HepG2 (cell line): ENCODE measurements around the gene SMIM36. TPM values are rescaled to one million over a fixed set of nuclear protein-coding genes. Genes with fewer than 3 reads are reported as not detected.

Experiments used
- BATF2 ChIP-seq: sonication (generic); formaldehyde crosslinking; IDR thresholded peaks from 2 replicates; pipeline ENCODE4 v1.8.0; 2022; ENCODE audit warnings: mild to moderate bottlenecking, missing genetic modification reagents, moderate library complexity
- CSRNP2 ChIP-seq: sonication (generic); formaldehyde crosslinking; conservative IDR thresholded peaks from 2 replicates; pipeline ENCODE4 v1.8.0; 2022; ENCODE audit warnings: low read depth, missing genetic modification reagents
- DR1 ChIP-seq: sonication (generic); formaldehyde crosslinking; IDR thresholded peaks from 2 replicates; pipeline ENCODE4 v1.8.0; 2021; ENCODE audit warnings: mild to moderate bottlenecking, missing genetic modification reagents, inconsistent platforms
- FOXO4 ChIP-seq: sonication (generic); formaldehyde crosslinking; conservative IDR thresholded peaks from 2 replicates; pipeline ENCODE4 v1.8.1; 2023; ENCODE audit warnings: missing genetic modification reagents
- GATA4 ChIP-seq: sonication (generic); IDR thresholded peaks from 2 replicates; pipeline ENCODE4 v1.6.1; 2016; ENCODE audit warnings: antibody characterized with exemption, low read depth, borderline replicate concordance
- KDM5A ChIP-seq: fragments of 200-600 bp; sonication (generic); IDR thresholded peaks from 2 replicates; pipeline ENCODE4 v1.7.0; 2018; ENCODE audit warnings: antibody characterized with exemption, mild to moderate bottlenecking, low read length, borderline replicate concordance
- MAF1 ChIP-seq: sonication (generic); formaldehyde crosslinking; IDR thresholded peaks from 2 replicates; pipeline ENCODE4 v1.5.0; 2020; ENCODE audit warnings: missing genetic modification reagents, borderline replicate concordance
- MIER2 ChIP-seq: IDR thresholded peaks from 2 replicates; pipeline ENCODE4 v1.6.1; 2016; ENCODE audit warnings: missing biosample characterization, missing genetic modification reagents
- RFXANK ChIP-seq: IDR thresholded peaks from 2 replicates; pipeline ENCODE4 v1.6.1; 2016
- SP5 ChIP-seq: IDR thresholded peaks from 2 replicates; pipeline ENCODE4 v1.6.1; 2016; ENCODE audit warnings: low read depth, borderline replicate concordance
- TCF12 ChIP-seq, 2 experiments: fragments of 450-650 bp in 1 of 2; sonication (generic) in 1 of 2; formaldehyde crosslinking in 1 of 2; IDR thresholded peaks; 2 replicates each; pipeline versions ENCODE4 v1.6.1 to v1.8.0; 2017 to 2022; ENCODE audit warnings: antibody characterized with exemption in 1 of 2, mild to moderate bottlenecking in 1 of 2, missing genetic modification reagents in 1 of 2, moderate library complexity in 1 of 2
- ZBTB43 ChIP-seq: sonication (generic); formaldehyde crosslinking; conservative IDR thresholded peaks from 2 replicates; pipeline ENCODE4 v1.4.0; 2020; ENCODE audit warnings: missing genetic modification reagents
- ZNF138 ChIP-seq: sonication (generic); formaldehyde crosslinking; IDR thresholded peaks from 2 replicates; pipeline ENCODE4 v1.5.0; 2020; ENCODE audit warnings: mild to moderate bottlenecking, low read depth, missing genetic modification reagents
- ZNF317 ChIP-seq: sonication (generic); formaldehyde crosslinking; IDR thresholded peaks from 2 replicates; pipeline ENCODE4 v1.5.0; 2020; ENCODE audit warnings: mild to moderate bottlenecking, missing genetic modification reagents
- ZNF326 ChIP-seq: sonication (generic); formaldehyde crosslinking; IDR thresholded peaks from 2 replicates; pipeline ENCODE4 v1.4.0; 2020; ENCODE audit warnings: missing genetic modification reagents, borderline replicate concordance
- ZNF34 ChIP-seq: sonication (generic); formaldehyde crosslinking; IDR thresholded peaks from 2 replicates; pipeline ENCODE4 v1.4.0; 2020; ENCODE audit warnings: mild to moderate bottlenecking, missing genetic modification reagents, borderline replicate concordance
- ZNF644 ChIP-seq: IDR thresholded peaks from 2 replicates; pipeline ENCODE4 v1.6.1; 2016; ENCODE audit warnings: low read depth
- ZNF7 ChIP-seq: IDR thresholded peaks from 2 replicates; pipeline ENCODE4 v1.6.1; 2016; ENCODE audit warnings: missing biosample characterization, missing genetic modification reagents
- ZNF777 ChIP-seq: sonication (generic); formaldehyde crosslinking; IDR thresholded peaks from 2 replicates; pipeline ENCODE4 v1.4.0; 2020; ENCODE audit warnings: missing genetic modification reagents
- polyA plus RNA-seq, 8 experiments: library from polyadenylated mRNA; depleted of rRNA in 3 of 8; stranded (reverse) in 7 of 8; unstranded in 1 of 8; fragments of >200 nt; fragmentation: Illumina TruSeq in 4 of 8; extraction: Trizol in 4 of 8; gene quantifications; 2 replicates each; pipeline versions ENCODE4 v1.2.1 to v1.2.3, GENCODE V29; 2011 to 2016; ENCODE audit warnings: low read depth in 4 of 8, missing spikeins in 1 of 8, mixed read lengths in 1 of 8; ENCODE audit not compliant: insufficient read depth in 1 of 8
- total RNA-seq, 5 experiments: library from RNA; depleted of rRNA; stranded (reverse); fragments of >200 nt; fragmentation: Illumina TruSeq; extraction: Trizol; gene quantifications; 2 replicates each; pipeline ENCODE4 v1.2.3, GENCODE V29; 2016; ENCODE audit warnings: low read depth in 1 of 5
- TF ChIP-seq, protein P1 (sequence below): sonication (generic); formaldehyde crosslinking; IDR thresholded peaks from 2 replicates; pipeline ENCODE4 v1.5.0; 2020; ENCODE audit warnings: missing genetic modification reagents
- TF ChIP-seq, protein P2 (sequence below): sonication (generic); formaldehyde crosslinking; IDR thresholded peaks from 2 replicates; pipeline ENCODE4 v1.8.1; 2023; ENCODE audit warnings: mild to moderate bottlenecking, moderate library complexity, missing genetic modification reagents

The SMIM36 gene
- total and polyA plus RNA-seq, 2 of the 13 experiments (the other 11 are each of a cell fraction or from before 2014, with no cell fraction given): not detected

DNA sequence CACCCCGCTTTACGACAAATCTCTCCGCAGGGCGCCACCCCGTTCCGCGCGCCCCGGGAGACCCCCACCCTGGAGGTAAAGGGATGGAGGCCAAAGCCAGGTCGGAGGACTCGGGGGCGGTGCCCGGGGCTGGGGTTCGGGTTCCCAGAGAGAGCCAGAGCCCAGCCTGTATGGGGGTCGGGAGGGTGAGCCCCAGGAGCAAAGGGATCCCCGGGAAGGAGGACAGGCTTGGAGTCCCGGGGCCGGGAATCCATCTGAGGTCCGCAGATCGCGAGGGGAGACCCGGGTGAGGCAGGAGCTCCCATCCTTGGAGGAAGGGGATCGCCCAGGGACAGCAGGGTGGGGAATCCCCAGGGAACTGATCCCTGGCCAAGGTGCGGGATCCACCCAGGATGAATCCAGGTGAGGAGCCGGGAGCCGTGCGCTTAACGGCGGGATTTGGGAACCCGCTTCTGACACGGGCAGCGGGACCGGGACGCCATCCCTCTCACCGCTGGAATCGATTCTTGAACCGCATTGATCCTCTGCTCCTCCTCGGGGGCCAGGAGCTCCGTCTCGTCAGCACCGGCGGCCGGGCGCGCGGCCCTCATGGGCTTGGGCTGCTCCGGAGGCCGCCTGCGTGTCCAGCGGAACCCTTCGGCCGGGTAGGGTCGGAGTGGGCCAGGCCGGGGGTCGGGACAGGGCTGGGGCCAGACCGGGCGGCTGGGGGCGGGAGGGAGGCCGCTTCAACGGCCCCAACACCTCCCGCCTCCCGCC, 89.9 kb downstream of the SMIM36 start, which contains the start of gene MMD (continued):
- TF ChIP-seq FOXO4 (CRISPR knock-in tag) (no peak), RFXANK (CRISPR knock-in tag) (0 out of 2 replicates have a peak, but pooled peaks have one; percentile 4), DR1 (0 out of 2 replicates have a peak, but pooled peaks have one; percentile 38), ZNF34 (CRISPR knock-in tag) (0 out of 2 replicates have a peak, but pooled peaks have one; percentile 69), MIER2 (CRISPR knock-in tag) (no peak), KDM5A (no peak; the same call in 1 of the 2 replicates), GATA4 (no peak; the same call in 1 of the 2 replicates), CSRNP2 (CRISPR knock-in tag) (no peak), TCF12 (IDR thresholded peaks at IDR 0.05) (no peak), TCF12 (CRISPR knock-in tag; IDR thresholded peaks at IDR 0.05) (peak; percentile 42; the same call in 1 of the 2 replicates), MAF1 (no peak), ZNF138 (no peak; the same call in 1 of the 2 replicates), BATF2 (0 out of 2 replicates have a peak, but pooled peaks have one; percentile 73), ZBTB43 (CRISPR knock-in tag) (no peak), SP5 (CRISPR knock-in tag) (no peak), ZNF326 (CRISPR knock-in tag) (no peak), ZNF317 (CRISPR knock-in tag) (no peak), ZNF7 (CRISPR knock-in tag) (no peak), ZNF644 (CRISPR knock-in tag) (no peak), ZNF777 (CRISPR knock-in tag) (no peak)
- TF ChIP-seq, protein P1, sequence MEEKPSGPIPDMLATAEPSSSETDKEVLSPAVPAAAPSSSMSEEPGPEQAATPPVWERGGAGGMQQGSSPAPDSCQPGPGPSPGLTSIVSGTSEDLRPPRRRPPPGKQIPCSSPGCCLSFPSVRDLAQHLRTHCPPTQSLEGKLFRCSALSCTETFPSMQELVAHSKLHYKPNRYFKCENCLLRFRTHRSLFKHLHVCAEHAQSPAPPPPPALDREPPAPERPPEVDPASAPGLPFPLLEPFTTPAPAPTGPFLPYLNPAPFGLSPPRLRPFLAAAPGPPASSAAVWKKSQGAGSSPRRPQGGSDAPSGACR: no peak; the same call in 1 of the 2 replicates
- TF ChIP-seq, protein P2, sequence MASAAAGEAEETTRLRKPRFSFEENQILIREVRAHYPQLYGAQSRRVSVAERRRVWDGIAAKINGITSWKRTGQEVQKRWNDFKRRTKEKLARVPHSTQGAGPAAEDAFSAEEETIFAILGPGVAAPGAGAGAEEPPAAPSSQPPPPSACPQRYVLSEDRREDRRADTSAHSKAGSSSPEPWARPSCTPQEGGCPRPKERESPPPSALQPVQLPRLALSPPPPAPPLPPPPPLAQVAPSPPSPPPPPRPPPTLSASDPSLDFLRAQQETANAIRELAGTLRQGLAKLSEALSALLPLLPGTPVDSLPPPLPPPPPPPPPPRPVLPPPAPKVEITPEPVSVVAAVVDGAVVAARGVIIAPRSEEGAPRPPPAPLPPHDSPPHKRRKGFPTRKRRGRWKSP (CRISPR knock-in tag): no peak; the same call in 1 of the 2 replicates
